Activated CD4-positive, alpha-beta T cell treated with anti-CD3 and anti-CD28 coated beads, Interleukin-2, Interleukin-4, amounts not matched to agents 100 ng/mL and 50 ng/mL, durations not matched to agents 16 hours and 8 hours (primary cell): Measurements from ENCODE around the gene MOV10.

Experiments used
- DNase-seq: peaks from one replicate; pipeline ENCODE4 v3.0.0-alpha.2; 2020; ENCODE audit warnings: low spot score

MOV10 gene

DNA sequence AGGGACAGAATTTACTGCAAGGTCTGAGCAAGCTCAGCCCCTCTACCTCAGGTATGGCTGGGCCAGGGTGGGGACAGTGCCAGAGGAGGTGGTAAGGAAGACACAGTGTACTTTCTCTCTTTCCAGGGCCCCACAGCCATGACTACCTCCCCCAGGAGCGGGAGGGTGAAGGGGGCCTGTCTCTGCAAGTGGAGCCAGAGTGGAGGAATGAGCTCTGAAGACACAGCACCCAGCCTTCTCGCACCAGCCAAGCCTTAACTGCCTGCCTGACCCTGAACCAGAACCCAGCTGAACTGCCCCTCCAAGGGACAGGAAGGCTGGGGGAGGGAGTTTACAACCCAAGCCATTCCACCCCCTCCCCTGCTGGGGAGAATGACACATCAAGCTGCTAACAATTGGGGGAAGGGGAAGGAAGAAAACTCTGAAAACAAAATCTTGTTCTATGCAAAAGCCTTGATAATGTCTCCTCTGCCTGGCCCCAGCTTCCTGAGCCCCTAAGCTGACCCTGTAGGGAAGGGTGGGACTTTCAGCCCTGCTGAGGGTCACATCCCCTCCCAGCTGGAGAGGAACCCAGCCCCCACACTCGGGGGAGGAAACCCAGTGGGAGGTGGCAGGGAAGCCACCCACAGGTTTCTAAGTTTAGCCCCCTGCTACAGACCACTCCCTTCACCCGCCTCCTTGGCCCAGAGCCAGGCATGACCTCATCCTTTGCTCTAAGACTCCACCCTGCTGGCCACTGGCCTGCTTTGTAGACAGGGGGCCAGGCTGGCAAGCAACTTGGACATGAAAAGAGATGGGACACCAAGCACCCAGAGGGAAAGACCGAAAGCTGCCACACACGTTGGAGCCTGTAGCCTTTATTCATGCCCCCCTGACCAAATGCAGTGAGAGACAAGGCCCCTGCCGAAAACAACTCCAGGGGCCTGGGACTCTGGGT, 26.1 kb downstream of the MOV10 start:
- peak; percentile 37 for DNase-seq

- no peak for DNase-seq
Measured at GRCh38 chr1:112701227-112702066, 27.0 kb downstream of the MOV10 start.

- DNase-seq = no peak
Measured at GRCh38 chr1:112702067-112702395, 27.6 kb downstream of the MOV10 start.

DNA sequence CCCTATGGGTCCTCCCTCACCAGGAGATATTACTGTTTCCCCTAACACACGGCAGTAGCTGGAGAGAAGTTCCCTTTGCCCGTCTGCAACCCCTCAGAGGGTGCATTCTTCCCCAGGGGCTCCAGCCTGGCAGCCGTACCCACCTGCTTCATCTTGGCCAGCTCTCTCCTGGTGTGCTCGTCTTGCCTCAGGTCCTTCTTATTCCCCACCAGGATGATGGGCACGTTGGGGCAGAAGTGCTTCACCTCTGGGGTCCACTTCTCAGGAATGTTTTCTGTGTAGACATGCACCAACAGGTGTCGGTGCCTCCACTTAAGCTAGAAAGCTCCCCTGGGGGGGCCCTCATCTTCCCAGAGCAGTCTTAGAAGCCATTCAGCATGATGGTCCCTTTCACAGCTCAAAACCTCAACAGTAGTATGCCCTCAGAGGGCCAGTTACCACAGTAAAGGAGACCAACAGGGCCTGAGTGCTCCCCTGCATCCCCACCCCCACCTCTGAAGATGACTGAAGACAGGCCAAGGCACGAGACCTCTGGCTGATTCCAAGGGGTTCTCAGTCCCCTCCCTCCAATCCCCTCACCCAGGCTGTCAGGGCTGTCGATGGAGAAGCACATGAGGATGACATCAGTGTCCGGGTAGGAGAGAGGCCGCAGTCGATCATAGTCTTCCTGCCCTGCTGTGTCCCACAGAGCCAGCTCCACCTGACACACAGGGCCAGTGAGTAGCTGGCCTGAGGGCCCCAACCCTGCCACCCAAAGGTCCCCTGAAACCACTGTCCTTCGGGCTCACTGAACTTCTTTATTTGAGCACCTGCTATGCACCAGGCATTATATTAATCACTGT, 28.2 kb downstream of the MOV10 start:
- no peak for DNase-seq

DNA sequence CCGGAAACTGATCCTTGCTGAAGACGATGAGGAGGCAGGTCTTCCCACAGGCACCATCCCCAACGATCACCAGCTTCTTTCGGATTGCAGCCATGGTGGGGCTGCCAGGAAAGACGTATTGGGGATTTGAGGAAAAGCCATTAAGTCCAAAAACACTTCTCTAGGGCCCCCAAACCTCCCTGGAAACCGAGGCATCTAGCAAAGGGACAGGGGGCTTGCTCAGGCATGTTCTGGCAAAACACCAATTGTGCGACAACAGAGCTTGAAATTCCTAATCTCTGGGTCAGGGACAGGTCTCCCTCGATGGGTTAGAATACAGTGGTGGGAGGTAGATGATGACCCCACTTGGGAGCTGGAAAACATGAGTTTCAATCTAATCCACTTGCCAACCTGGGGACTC, 29.2 kb downstream of the MOV10 start:
- no peak for DNase-seq

DNA sequence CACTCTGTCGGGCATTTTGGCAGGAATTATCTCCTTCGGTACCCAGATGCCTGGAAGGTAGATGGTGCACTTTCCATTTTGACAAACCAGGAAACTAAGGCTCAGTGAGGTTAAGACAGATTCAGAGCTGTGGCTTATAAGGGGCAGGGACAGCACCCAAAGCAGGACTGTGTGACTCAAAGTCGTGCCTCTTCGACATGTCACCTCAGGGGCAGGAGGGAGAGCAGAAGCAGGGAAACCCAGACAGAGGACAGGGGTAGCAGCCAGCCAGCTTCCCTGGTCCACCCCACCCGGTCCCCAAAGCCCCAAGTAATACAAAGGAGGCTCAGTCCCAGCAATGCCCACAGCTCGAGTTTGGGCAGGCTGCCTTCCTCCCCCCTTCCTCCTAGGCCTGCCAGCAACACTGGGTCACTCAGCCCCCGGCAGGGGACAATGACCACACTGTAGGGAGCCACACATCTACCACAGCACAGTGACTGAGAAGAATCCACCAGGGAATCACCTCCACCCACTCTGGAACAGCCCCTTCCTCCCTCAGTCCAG, 30.0 kb downstream of the MOV10 start:
- peak; percentile 18 for DNase-seq

GRCh38 chr1:112704934-112705627, 30.6 kb downstream of the MOV10 start:
- peak; percentile 73 for DNase-seq

DNA sequence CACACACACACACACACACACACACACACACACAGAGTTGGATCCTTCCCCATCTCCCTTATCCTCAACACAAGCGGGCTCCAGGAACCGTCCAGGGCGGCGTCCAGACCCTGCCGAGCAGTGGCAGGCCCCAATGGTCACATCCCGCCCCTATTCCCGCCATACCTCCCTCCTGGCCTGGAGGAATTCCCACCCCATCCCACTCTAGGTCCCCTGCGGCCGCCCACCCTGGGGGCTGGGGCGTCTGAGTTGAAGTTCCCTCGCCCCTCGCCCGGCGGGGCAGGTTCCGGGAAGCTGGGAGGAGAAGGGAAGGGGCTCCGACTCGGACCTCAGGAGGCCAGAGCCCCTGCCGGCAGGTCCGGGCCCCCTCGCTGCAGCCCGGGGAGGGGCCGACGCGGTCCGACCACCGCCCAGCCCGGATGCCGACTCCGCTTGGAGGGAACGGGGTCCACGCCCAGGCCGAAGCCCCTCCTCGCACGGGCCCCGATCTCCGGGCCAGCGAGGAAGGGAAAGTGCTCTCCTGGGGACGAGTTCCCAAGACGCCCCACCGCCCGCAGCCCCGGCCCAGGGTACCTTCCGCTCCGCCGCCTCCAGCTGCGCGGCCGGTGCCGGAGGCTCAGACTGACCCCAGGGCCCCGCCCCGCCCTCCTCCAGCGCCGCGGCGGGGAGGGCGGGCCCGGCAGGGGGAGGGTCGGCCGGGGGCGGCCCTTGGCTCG, 32.2 kb downstream of the MOV10 start, which contains the start of gene RHOC:
RHOC (minus strand) TSS at position 623 of the 716 bp plus-strand sequence. CDS start 3,328 bp downstream, outside the sequence.
- DNase-seq = peak; percentile 32

GRCh38 chr1:112707221-112708001, 33.0 kb downstream of the MOV10 start:
- peak; percentile 69 for DNase-seq

DNA sequence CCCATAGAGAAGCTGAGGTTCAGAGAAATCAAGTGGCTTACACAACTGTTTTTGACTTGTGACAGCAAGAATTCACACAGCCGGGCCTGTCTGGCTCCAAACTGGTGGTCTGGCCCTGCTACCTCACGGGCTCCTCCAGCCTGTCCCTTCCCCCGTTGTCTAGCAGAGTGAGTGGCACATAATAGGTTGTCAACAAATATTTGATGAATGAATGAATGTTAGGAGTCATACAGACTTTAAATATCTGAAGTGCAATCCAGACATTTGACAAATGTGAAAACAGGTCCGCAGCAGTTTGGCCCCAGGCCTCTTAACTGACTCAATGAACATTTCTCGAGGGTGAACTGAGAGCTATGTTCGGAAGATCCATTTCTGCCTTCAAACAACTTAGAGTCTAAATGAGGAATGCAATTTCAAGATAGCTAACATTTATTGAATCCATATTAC, 33.6 kb downstream of the MOV10 start:
- DNase-seq = no peak

DNA sequence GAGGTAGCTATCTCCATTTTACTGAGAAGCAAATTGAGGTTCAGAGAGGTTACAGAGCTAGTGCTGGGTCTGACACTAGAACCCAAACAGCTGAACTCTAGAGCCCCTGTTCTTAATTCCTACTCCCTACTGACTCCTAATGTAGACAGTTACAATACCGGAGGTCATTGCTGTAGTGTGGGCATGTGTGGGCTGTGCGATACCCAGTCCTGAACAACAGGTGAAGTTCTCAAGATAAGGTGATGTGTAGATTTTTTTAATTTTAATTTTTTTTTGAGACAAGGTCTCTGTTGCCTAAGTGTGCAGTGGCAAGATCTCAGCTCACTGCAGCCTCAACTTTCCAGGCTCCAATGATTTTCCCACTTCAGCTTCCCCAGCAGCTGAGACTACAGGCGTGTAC, 34.0 kb downstream of the MOV10 start:
- DNase-seq = no peak

GRCh38 chr1:112710159-112710558, 35.7 kb downstream of the MOV10 start:
- no peak for DNase-seq

GRCh38 chr1:112710586-112710985, 36.1 kb downstream of the MOV10 start:
- DNase-seq = no peak

DNA sequence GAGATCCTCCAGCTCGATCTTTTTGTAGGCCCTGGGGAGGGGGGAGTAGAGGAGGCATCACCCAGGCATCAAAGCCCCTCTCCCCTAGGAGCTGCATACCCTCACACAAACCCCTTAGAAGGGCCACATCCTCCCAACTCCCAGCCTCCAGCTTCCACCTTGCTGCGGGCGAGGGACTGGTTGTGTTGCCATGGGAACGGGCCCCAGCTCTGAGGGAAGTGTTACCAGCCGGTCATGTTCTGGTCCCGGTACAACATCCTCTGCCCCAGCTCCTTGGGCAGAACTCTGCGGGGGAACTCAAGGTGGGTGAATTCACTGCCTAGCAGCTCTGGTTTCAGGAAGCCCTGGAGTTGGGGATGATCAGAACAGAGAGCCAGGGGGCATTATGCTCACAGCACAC, 36.6 kb downstream of the MOV10 start:
- DNase-seq = no peak

DNA sequence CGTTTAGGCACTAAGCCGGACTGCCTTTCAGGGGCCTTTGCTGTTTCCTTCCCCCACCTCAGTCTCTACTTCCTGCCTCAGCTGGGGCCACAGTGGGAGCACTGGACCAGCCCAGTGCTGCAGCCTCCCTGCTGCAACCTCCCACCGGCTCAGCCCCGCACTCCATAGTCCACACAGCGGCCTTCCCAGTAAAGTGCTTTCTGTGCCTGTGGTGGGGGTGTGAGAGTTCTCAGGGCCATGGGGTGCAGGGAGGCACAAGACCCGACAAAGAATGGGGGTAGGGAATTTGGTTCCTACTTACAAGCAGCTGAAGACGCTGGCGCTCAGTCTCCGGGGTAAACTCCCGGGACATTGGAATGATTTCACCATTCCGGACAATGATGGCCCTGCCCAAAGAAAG, 37.2 kb downstream of the MOV10 start:
- DNase-seq = no peak

- DNase-seq = no peak
Measured at GRCh38 chr1:112712191-112712590, 37.7 kb downstream of the MOV10 start.

- no peak for DNase-seq
Measured at GRCh38 chr1:112712701-112713128, 38.3 kb downstream of the MOV10 start.

- no peak for DNase-seq
Measured at GRCh38 chr1:112713466-112714312, 39.2 kb downstream of the MOV10 start.
